Measurements from ENCODE around the gene RAF1. TPM values are rescaled to one million over a fixed set of nuclear protein-coding genes. Genes with fewer than 3 reads are reported as not detected.

Gene RAF1
- total RNA-seq, 1 experiment from 2014 or later: 101 TPM

DNA sequence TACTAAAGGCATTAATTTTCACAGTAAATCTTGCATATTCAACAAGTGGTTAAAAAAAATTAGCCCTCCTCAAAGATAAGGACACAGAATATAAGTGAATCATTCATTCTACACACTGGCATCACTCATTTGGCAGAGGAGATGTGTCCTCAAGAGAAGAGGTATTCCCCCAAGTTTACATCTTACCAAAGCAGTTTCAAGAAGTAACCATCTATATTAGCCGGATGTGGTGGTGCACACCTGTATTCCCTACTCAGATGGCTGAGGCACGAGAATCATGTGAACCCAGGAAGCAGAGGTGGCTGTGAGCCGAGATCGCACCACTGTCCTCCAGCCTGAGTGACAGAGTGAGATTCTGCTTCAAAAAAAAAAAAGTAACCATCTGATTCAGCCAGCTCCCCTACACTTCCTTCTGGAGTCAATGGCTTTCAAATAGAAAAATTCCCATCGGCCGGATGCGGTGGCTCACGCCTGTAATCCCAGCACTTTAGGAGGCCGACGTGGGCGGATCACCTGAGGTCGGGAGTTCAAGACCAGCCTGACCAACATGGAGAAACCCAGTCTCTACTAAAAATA is 15.4 kb downstream of the RAF1 start (continued):
- TF ChIP-seq, protein P1, sequence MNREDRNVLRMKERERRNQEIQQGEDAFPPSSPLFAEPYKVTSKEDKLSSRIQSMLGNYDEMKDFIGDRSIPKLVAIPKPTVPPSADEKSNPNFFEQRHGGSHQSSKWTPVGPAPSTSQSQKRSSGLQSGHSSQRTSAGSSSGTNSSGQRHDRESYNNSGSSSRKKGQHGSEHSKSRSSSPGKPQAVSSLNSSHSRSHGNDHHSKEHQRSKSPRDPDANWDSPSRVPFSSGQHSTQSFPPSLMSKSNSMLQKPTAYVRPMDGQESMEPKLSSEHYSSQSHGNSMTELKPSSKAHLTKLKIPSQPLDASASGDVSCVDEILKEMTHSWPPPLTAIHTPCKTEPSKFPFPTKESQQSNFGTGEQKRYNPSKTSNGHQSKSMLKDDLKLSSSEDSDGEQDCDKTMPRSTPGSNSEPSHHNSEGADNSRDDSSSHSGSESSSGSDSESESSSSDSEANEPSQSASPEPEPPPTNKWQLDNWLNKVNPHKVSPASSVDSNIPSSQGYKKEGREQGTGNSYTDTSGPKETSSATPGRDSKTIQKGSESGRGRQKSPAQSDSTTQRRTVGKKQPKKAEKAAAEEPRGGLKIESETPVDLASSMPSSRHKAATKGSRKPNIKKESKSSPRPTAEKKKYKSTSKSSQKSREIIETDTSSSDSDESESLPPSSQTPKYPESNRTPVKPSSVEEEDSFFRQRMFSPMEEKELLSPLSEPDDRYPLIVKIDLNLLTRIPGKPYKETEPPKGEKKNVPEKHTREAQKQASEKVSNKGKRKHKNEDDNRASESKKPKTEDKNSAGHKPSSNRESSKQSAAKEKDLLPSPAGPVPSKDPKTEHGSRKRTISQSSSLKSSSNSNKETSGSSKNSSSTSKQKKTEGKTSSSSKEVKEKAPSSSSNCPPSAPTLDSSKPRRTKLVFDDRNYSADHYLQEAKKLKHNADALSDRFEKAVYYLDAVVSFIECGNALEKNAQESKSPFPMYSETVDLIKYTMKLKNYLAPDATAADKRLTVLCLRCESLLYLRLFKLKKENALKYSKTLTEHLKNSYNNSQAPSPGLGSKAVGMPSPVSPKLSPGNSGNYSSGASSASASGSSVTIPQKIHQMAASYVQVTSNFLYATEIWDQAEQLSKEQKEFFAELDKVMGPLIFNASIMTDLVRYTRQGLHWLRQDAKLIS (CRISPR knock-in tag; IDR thresholded peaks at IDR 0.05; ENCODE audit: borderline replicate concordance): no peak
- TF ChIP-seq, protein P2, sequence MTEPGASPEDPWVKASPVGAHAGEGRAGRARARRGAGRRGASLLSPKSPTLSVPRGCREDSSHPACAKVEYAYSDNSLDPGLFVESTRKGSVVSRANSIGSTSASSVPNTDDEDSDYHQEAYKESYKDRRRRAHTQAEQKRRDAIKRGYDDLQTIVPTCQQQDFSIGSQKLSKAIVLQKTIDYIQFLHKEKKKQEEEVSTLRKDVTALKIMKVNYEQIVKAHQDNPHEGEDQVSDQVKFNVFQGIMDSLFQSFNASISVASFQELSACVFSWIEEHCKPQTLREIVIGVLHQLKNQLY (CRISPR knock-in tag; IDR thresholded peaks at IDR 0.05): no peak
- no peak for TF ChIP-seq NFE2L1 (CRISPR knock-in tag; IDR thresholded peaks at IDR 0.05)
- no peak for TF ChIP-seq TP53 (CRISPR knock-in tag; IDR thresholded peaks at IDR 0.05)
- TF ChIP-seq, protein P3, sequence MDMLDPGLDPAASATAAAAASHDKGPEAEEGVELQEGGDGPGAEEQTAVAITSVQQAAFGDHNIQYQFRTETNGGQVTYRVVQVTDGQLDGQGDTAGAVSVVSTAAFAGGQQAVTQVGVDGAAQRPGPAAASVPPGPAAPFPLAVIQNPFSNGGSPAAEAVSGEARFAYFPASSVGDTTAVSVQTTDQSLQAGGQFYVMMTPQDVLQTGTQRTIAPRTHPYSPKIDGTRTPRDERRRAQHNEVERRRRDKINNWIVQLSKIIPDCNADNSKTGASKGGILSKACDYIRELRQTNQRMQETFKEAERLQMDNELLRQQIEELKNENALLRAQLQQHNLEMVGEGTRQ (CRISPR knock-in tag; IDR thresholded peaks at IDR 0.05): no peak
- no peak for TF ChIP-seq SOX15 (CRISPR knock-in tag; IDR thresholded peaks at IDR 0.05)
- no peak for TF ChIP-seq SMAD3 (CRISPR knock-in tag; IDR thresholded peaks at IDR 0.05; ENCODE audit: borderline replicate concordance)

DNA sequence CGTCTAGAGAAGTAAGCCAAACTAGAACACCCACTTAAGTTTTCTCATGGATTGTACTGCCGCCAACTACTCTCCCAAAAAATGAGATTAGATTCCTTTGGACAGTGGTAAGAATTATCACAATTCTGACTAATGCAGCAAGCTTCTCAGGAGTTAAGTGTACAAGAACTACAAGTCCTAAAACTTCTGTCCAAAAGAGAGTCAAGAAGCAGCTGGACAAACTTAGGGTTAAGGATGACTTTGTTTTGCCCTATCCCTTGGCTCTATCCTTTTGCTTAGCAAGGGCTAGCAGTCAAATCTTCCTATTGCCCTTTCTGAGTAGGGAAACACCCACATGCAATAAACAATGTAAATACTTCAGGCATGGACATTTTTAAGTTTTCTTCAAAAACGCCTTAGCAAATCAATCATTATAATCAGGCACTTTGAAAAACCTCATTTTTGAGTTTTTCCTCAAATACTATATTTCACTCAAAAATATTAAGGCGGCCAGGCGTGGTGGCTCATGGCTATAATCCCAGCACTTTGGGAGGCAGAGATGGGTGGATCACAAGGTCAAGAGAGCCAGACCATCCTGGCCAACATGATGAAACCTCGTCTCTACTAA is 19.5 kb downstream of the RAF1 start:
- CTCF ChIA-PET: interaction anchor here (0.7 kb wide), 1 partner anchor 61 kb away, joined by 3 read pairs; no protein-coding TSS in a partner anchor
- POLR2A ChIA-PET: no interaction called here
- no peaks in the 10 kb centered on the region for H3K27me3 Mint-ChIP-seq (ENCODE audit: low read depth)
- TF ChIP-seq, protein P4, sequence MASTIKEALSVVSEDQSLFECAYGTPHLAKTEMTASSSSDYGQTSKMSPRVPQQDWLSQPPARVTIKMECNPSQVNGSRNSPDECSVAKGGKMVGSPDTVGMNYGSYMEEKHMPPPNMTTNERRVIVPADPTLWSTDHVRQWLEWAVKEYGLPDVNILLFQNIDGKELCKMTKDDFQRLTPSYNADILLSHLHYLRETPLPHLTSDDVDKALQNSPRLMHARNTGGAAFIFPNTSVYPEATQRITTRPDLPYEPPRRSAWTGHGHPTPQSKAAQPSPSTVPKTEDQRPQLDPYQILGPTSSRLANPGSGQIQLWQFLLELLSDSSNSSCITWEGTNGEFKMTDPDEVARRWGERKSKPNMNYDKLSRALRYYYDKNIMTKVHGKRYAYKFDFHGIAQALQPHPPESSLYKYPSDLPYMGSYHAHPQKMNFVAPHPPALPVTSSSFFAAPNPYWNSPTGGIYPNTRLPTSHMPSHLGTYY (CRISPR knock-in tag; IDR thresholded peaks at IDR 0.05): no peak
- TF ChIP-seq, protein P5, sequence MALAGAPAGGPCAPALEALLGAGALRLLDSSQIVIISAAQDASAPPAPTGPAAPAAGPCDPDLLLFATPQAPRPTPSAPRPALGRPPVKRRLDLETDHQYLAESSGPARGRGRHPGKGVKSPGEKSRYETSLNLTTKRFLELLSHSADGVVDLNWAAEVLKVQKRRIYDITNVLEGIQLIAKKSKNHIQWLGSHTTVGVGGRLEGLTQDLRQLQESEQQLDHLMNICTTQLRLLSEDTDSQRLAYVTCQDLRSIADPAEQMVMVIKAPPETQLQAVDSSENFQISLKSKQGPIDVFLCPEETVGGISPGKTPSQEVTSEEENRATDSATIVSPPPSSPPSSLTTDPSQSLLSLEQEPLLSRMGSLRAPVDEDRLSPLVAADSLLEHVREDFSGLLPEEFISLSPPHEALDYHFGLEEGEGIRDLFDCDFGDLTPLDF (CRISPR knock-in tag; IDR thresholded peaks at IDR 0.05): no peak
- H3K4me3 Mint-ChIP-seq: no peak overlapping the region
- H3K4me1 Mint-ChIP-seq: peaks cover 14% of the 10 kb centered on the region
- no peak overlapping the region for H3K27ac Mint-ChIP-seq
- no peak for DNase-seq (ENCODE audit: low spot score)
- H3K9me3 Mint-ChIP-seq: no peaks in the 10 kb centered on the region
- no peak for ATAC-seq
- peaks cover 18% of the 10 kb centered on the region for H3K36me3 Mint-ChIP-seq

DNA sequence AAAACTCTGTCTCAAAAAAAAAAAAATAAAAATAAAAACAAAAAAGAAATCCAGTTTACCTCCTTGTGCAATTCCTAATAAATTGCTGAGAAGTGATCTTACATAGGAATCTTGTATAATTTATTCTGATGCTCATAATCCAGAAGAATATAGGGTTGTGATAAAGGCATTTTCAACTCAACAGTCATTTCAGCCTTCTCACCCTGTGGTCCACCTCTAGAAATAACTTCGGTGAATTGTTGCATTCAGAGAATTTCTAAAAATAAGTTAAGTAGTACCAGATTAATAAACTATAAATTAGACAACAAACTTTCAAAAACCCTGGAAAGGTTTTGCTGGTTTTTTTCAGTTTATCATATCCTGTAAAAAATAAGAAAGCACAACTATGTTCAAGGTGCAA is 20.2 kb downstream of the RAF1 start:
- H3K9me3 Mint-ChIP-seq: no peaks in the 10 kb centered on the region
- CTCF ChIA-PET: no interaction called here
- TF ChIP-seq, protein P6, sequence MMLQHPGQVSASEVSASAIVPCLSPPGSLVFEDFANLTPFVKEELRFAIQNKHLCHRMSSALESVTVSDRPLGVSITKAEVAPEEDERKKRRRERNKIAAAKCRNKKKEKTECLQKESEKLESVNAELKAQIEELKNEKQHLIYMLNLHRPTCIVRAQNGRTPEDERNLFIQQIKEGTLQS (CRISPR knock-in tag; conservative IDR thresholded peaks at IDR 0.05): no peak
- TF ChIP-seq NFE2L1 (CRISPR knock-in tag; IDR thresholded peaks at IDR 0.05): no peak
- TF ChIP-seq, protein P7, sequence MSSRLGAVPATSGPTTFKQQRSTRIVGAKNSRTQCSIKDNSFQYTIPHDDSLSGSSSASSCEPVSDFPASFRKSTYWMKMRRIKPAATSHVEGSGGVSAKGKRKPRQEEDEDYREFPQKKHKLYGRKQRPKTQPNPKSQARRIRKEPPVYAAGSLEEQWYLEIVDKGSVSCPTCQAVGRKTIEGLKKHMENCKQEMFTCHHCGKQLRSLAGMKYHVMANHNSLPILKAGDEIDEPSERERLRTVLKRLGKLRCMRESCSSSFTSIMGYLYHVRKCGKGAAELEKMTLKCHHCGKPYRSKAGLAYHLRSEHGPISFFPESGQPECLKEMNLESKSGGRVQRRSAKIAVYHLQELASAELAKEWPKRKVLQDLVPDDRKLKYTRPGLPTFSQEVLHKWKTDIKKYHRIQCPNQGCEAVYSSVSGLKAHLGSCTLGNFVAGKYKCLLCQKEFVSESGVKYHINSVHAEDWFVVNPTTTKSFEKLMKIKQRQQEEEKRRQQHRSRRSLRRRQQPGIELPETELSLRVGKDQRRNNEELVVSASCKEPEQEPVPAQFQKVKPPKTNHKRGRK (CRISPR knock-in tag; IDR thresholded peaks at IDR 0.05; ENCODE audit: borderline replicate concordance): no peak
- TF ChIP-seq, protein P8, sequence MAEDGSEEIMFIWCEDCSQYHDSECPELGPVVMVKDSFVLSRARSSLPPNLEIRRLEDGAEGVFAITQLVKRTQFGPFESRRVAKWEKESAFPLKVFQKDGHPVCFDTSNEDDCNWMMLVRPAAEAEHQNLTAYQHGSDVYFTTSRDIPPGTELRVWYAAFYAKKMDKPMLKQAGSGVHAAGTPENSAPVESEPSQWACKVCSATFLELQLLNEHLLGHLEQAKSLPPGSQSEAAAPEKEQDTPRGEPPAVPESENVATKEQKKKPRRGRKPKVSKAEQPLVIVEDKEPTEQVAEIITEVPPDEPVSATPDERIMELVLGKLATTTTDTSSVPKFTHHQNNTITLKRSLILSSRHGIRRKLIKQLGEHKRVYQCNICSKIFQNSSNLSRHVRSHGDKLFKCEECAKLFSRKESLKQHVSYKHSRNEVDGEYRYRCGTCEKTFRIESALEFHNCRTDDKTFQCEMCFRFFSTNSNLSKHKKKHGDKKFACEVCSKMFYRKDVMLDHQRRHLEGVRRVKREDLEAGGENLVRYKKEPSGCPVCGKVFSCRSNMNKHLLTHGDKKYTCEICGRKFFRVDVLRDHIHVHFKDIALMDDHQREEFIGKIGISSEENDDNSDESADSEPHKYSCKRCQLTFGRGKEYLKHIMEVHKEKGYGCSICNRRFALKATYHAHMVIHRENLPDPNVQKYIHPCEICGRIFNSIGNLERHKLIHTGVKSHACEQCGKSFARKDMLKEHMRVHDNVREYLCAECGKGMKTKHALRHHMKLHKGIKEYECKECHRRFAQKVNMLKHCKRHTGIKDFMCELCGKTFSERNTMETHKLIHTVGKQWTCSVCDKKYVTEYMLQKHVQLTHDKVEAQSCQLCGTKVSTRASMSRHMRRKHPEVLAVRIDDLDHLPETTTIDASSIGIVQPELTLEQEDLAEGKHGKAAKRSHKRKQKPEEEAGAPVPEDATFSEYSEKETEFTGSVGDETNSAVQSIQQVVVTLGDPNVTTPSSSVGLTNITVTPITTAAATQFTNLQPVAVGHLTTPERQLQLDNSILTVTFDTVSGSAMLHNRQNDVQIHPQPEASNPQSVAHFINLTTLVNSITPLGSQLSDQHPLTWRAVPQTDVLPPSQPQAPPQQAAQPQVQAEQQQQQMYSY (CRISPR knock-in tag; IDR thresholded peaks at IDR 0.05): no peak
- TF ChIP-seq, protein P9, sequence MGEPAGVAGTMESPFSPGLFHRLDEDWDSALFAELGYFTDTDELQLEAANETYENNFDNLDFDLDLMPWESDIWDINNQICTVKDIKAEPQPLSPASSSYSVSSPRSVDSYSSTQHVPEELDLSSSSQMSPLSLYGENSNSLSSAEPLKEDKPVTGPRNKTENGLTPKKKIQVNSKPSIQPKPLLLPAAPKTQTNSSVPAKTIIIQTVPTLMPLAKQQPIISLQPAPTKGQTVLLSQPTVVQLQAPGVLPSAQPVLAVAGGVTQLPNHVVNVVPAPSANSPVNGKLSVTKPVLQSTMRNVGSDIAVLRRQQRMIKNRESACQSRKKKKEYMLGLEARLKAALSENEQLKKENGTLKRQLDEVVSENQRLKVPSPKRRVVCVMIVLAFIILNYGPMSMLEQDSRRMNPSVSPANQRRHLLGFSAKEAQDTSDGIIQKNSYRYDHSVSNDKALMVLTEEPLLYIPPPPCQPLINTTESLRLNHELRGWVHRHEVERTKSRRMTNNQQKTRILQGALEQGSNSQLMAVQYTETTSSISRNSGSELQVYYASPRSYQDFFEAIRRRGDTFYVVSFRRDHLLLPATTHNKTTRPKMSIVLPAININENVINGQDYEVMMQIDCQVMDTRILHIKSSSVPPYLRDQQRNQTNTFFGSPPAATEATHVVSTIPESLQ (CRISPR knock-in tag; IDR thresholded peaks at IDR 0.05): no peak
- no peak for ATAC-seq
- DNase-seq (ENCODE audit: low spot score): no peak
- peaks cover 18% of the 10 kb centered on the region for H3K36me3 Mint-ChIP-seq
- H3K4me3 Mint-ChIP-seq: no peak overlapping the region
- no peaks in the 10 kb centered on the region for H3K27me3 Mint-ChIP-seq (ENCODE audit: low read depth)
- POLR2A ChIA-PET: interaction anchor here (0.6 kb wide), 1 partner anchor 100 kb away, joined by 5 read pairs; no protein-coding TSS in a partner anchor
- H3K27ac Mint-ChIP-seq: no peak overlapping the region
- peaks cover 20% of the 10 kb centered on the region for H3K4me1 Mint-ChIP-seq
